Measurements from ENCODE around the gene FSCN2. TPM values are rescaled to one million over a fixed set of nuclear protein-coding genes. Genes with fewer than 3 reads are reported as not detected.
A peak's percentile ranks its signal among the peaks of the same experiment; 100 is the strongest.

The FSCN2 gene
- polyA plus RNA-seq, 1 of the 3 experiments (the other 2 are of a cell fraction): 2.1 TPM

GRCh38 chr17:81556175-81556691 lies 28.1 kb downstream of the FSCN2 start (continued):
- TF ChIP-seq TCF12 (IDR thresholded peaks at IDR 0.05) (peak; percentile 43; the same call in 1 of the 2 replicates), USF1 (IDR thresholded peaks at IDR 0.05; ENCODE audit: borderline replicate concordance, low read depth) (no peak), CHD2 (IDR thresholded peaks at IDR 0.05; ENCODE audit: low read length, partially characterized antibody) (no peak), CTCF (IDR thresholded peaks at IDR 0.05) (no peak), MEF2A (IDR thresholded peaks at IDR 0.05; ENCODE audit: borderline replicate concordance, low read depth) (no peak), IRF3 (IDR thresholded peaks at IDR 0.05; ENCODE audit: low read depth, low read length) (no peak), JUND (IDR thresholded peaks at IDR 0.05) (peak; percentile 22; the same call in 1 of the 2 replicates), POLR2AphosphoS5 (IDR thresholded peaks at IDR 0.05; ENCODE audit: low read depth, low read length) (no peak; the same call in 1 of the 2 replicates), TEAD4 (IDR thresholded peaks at IDR 0.05; ENCODE audit: borderline replicate concordance, insufficient read depth) (no peak)

- Histone ChIP-seq H3K4me1 (ENCODE audit: control insufficient read depth in 1 of 2, insufficient read depth in 2 of 2, low read depth in 1 of 2, low read length in 1 of 2) (peaks cover 12 to 25% of the 10 kb centered on the region in 2 experiments; a peak in 3 of 4 replicates), H3F3A (replicated peaks; ENCODE audit: insufficient read depth) (peaks cover 55% of the 10 kb centered on the region), H3K9me3 (no peaks in the 10 kb centered on the region), H3K27ac (ENCODE audit: low read depth in 2 of 2, low read length in 1 of 2) (peak overlapping the region in 1 of 2 experiments; percentile 18; a peak in 1 of 4 replicates), H3K4me3 (ENCODE audit: low read depth in 2 of 2, low read length in 1 of 2) (no peak overlapping the region), H3K27me3 (ENCODE audit: insufficient read depth) (no peaks in the 10 kb centered on the region), H2AFZ (ENCODE audit: low read depth) (no peak overlapping the region), H4K20me1 (ENCODE audit: insufficient read depth) (peaks cover 10% of the 10 kb centered on the region; the same call in 1 of the 2 replicates), H3K9ac (no peak overlapping the region), H3K79me2 (ENCODE audit: insufficient read depth) (peaks cover 37% of the 10 kb centered on the region), H3K9me2 (no peaks in the 10 kb centered on the region), H3K4me2 (peak overlapping the region; percentile 49), H3K36me3 (replicated peaks in 1 of 2; ENCODE audit: control insufficient read depth in 1 of 2, insufficient read depth in 2 of 2, low read length in 1 of 2) (peaks cover 29 to 37% of the 10 kb centered on the region in 2 experiments)
- POLR2A ChIA-PET: interaction anchor here (0.9 kb wide), 1 partner anchor 10 kb away, joined by 4 read pairs; no protein-coding TSS in a partner anchor
- 87% methylated on average over 5 of the region's 6 CpGs for WGBS (ENCODE audit: low lambda C conversion rate)
- CTCF ChIA-PET: interaction anchor here (1.2 to 3.3 kb wide), 3 partner anchors 10 to 116 kb away, joined by 3 to 16 read pairs (median 6); no protein-coding TSS in a partner anchor
- no peak for DNase-seq
- TF ChIP-seq RXRA (IDR thresholded peaks at IDR 0.05; ENCODE audit: borderline replicate concordance, low read depth) (no peak), SIN3A (IDR thresholded peaks at IDR 0.05; ENCODE audit: borderline replicate concordance, low read depth, low read length) (no peak), JUND (IDR thresholded peaks at IDR 0.05) (no peak), POLR2AphosphoS5 (IDR thresholded peaks at IDR 0.05; ENCODE audit: low read depth, low read length) (no peak), RCOR1 (IDR thresholded peaks at IDR 0.05; ENCODE audit: low read length) (no peak), REST (IDR thresholded peaks at IDR 0.05; ENCODE audit: low read depth, low read length) (no peak), MAX (IDR thresholded peaks at IDR 0.05; ENCODE audit: low read depth) (no peak), USF2 (IDR thresholded peaks at IDR 0.05; ENCODE audit: borderline replicate concordance, low read depth, low read length) (no peak), CHD2 (IDR thresholded peaks at IDR 0.05; ENCODE audit: low read length, partially characterized antibody) (no peak), MEF2A (IDR thresholded peaks at IDR 0.05; ENCODE audit: borderline replicate concordance, low read depth) (no peak), FOSL2 (IDR thresholded peaks at IDR 0.05; ENCODE audit: borderline replicate concordance, low read depth) (no peak), EP300 (IDR thresholded peaks at IDR 0.05; ENCODE audit: borderline replicate concordance in 1 of 2, low read depth in 1 of 2, low read length in 1 of 2) (no peak), ZBTB33 (IDR thresholded peaks at IDR 0.05; ENCODE audit: borderline replicate concordance, low read depth) (no peak), RFX5 (IDR thresholded peaks at IDR 0.05; ENCODE audit: low read length) (no peak)
These were observed 28.7 kb downstream of the FSCN2 start for GRCh38 chr17:81556863-81557262.

Measured in SK-N-SH (cell line).